ENCODE data around the gene RNF213.

DNA sequence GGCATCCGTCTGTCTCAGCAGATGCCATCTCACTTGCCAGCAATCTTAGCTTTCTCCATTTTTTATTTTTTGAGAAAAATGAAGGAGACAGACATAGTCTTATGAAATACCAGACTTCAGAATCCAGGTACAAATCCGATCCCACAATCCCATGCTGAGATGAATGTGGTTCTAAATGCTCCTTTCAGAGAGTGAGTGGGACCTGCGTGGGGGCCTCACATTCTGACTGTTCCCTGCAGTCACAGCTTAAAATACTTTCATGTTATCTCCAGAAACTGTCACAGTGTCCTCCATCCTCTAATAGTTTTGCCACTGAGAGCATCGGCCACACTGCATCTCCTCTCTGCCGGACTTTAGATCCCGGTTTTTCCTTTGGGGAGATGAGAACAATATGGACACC is 119.4 kb downstream of the RNF213 start:
- no peak for TF ChIP-seq POLR2A (IDR thresholded peaks at IDR 0.05)
- TF ChIP-seq, protein P1, sequence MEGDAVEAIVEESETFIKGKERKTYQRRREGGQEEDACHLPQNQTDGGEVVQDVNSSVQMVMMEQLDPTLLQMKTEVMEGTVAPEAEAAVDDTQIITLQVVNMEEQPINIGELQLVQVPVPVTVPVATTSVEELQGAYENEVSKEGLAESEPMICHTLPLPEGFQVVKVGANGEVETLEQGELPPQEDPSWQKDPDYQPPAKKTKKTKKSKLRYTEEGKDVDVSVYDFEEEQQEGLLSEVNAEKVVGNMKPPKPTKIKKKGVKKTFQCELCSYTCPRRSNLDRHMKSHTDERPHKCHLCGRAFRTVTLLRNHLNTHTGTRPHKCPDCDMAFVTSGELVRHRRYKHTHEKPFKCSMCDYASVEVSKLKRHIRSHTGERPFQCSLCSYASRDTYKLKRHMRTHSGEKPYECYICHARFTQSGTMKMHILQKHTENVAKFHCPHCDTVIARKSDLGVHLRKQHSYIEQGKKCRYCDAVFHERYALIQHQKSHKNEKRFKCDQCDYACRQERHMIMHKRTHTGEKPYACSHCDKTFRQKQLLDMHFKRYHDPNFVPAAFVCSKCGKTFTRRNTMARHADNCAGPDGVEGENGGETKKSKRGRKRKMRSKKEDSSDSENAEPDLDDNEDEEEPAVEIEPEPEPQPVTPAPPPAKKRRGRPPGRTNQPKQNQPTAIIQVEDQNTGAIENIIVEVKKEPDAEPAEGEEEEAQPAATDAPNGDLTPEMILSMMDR (IDR thresholded peaks at IDR 0.05), result no peak

Measured in adrenal gland (tissue), 5 donors.